ENCODE data around the gene PTPN3.

Gene PTPN3

GRCh38 chr9:109506097-109506712 is 8.1 kb upstream of the PTPN3 start:
- ChIA-PET POLR2A (ENCODE audit: low non-redundant PET) (no interaction called here), CTCF (interaction anchor here (0.5 kb wide), 1 partner anchor 639 kb away, joined by 3 read pairs; no protein-coding TSS in a partner anchor)
- TF ChIP-seq CTCF (conservative IDR thresholded peaks at IDR 0.05; ENCODE audit: low read depth): no peak
- H3K27ac ChIP-seq: no peak overlapping the region
- DNase-seq (ENCODE audit: low spot score): no peak

- ChIA-PET POLR2A (ENCODE audit: low non-redundant PET) (no interaction called here), CTCF (no interaction called here)
- TF ChIP-seq CTCF (conservative IDR thresholded peaks at IDR 0.05; ENCODE audit: low read depth): no peak
- no peak for DNase-seq (ENCODE audit: low spot score)
- no peak overlapping the region for H3K27ac ChIP-seq
Measured at GRCh38 chr9:109504689-109505088, 6.6 kb upstream of the PTPN3 start.

- TF ChIP-seq CTCF (conservative IDR thresholded peaks at IDR 0.05; ENCODE audit: low read depth): no peak
- ChIA-PET POLR2A (ENCODE audit: low non-redundant PET) (no interaction called here), CTCF (interaction anchor here (1.0 to 1.8 kb wide), 2 partner anchors 17 to 85 kb away, joined by 4 to 6 read pairs; no protein-coding TSS in a partner anchor)
- DNase-seq (ENCODE audit: low spot score): no peak
- H3K27ac ChIP-seq: no peak overlapping the region
Measured at GRCh38 chr9:109500421-109500974, 2.4 kb upstream of the PTPN3 start.

- CTCF ChIA-PET: interaction anchor here (1.8 kb wide), 1 partner anchor 17 kb away, joined by 4 read pairs; no protein-coding TSS in a partner anchor
Measured at GRCh38 chr9:109499631-109500410, 1.7 kb upstream of the PTPN3 start.

GRCh38 chr9:109499093-109499630 is 1.1 kb upstream of the PTPN3 start:
- no peak for DNase-seq (ENCODE audit: low spot score)
- CTCF ChIA-PET: interaction anchor here (2.7 kb wide), 1 partner anchor 58 kb away, joined by 10 read pairs; no protein-coding TSS in a partner anchor
- POLR2A ChIA-PET (ENCODE audit: low non-redundant PET): no interaction called here
- no peak for TF ChIP-seq CTCF (conservative IDR thresholded peaks at IDR 0.05; ENCODE audit: low read depth)
- H3K27ac ChIP-seq: no peak overlapping the region

More at GRCh38 chr9:109499631-109500410, 1.7 kb upstream of the PTPN3 start:
- H3K27ac ChIP-seq: no peak overlapping the region
- no peak for DNase-seq (ENCODE audit: low spot score)
- POLR2A ChIA-PET (ENCODE audit: low non-redundant PET): no interaction called here
- no peak for TF ChIP-seq CTCF (conservative IDR thresholded peaks at IDR 0.05; ENCODE audit: low read depth)

Measured in RWPE1 (cell line).